Endodermal cell (in vitro differentiated cells): ENCODE data around the gene PARP8. TPM values are rescaled to one million over a fixed set of nuclear protein-coding genes. Genes with fewer than 3 reads are reported as not detected.

ENCODE experiments used
- DNase-seq: peaks from one replicate; pipeline ENCODE4 v3.0.0-alpha.2; 2017
- H3K27ac ChIP-seq: 2 replicates; pipeline ENCODE4 v1.5.1; 2013; ENCODE audit warnings: mild to moderate bottlenecking, low read depth, low read length, moderate library complexity
- H3K27me3 ChIP-seq: 2 replicates; pipeline ENCODE4 v1.6.1; 2013; ENCODE audit warnings: mild to moderate bottlenecking, low read length, moderate library complexity; ENCODE audit not compliant: insufficient read depth, control insufficient read depth, poor library complexity, severe bottlenecking
- H3K36me3 ChIP-seq: 2 replicates; pipeline ENCODE4 v1.7.0; 2013; ENCODE audit warnings: mild to moderate bottlenecking, low read length, moderate library complexity; ENCODE audit not compliant: control insufficient read depth, insufficient read depth
- H3K4me1 ChIP-seq: one replicate; pipeline ENCODE4 v1.7.0; 2013; ENCODE audit warnings: low read length; ENCODE audit not compliant: control insufficient read depth, insufficient read depth
- H3K4me3 ChIP-seq: 2 replicates; pipeline ENCODE4 v1.5.1; 2013; ENCODE audit warnings: mild to moderate bottlenecking, low read length, moderate library complexity
- H3K9ac ChIP-seq: 2 replicates; pipeline ENCODE4 v1.6.1; 2013; ENCODE audit warnings: mild to moderate bottlenecking, low read length, moderate library complexity; ENCODE audit not compliant: poor library complexity, severe bottlenecking; ENCODE audit errors: extremely low read depth
- H3K9me3 ChIP-seq: 2 replicates; pipeline ENCODE4 v1.6.1; 2013; ENCODE audit warnings: mild to moderate bottlenecking, low read length, moderate library complexity; ENCODE audit not compliant: control insufficient read depth
- H3K27ac Mint-ChIP-seq: 2 replicates; pipeline ENCODE4 v1.8.0; 2020; ENCODE audit warnings: mixed read lengths
- H3K27me3 Mint-ChIP-seq: 2 replicates; pipeline ENCODE4 v1.8.0; 2021; ENCODE audit warnings: mild to moderate bottlenecking, mixed read lengths; ENCODE audit not compliant: insufficient read depth
- H3K36me3 Mint-ChIP-seq: 2 replicates; pipeline ENCODE4 v1.8.0; 2020; ENCODE audit warnings: low read depth, mixed read lengths
- H3K4me1 Mint-ChIP-seq: 2 replicates; pipeline ENCODE4 v1.8.0; 2020; ENCODE audit warnings: mixed read lengths
- H3K4me3 Mint-ChIP-seq: 2 replicates; pipeline ENCODE4 v1.8.0; 2020; ENCODE audit warnings: mild to moderate bottlenecking, moderate library complexity, mixed read lengths
- H3K9me3 Mint-ChIP-seq: 2 replicates; pipeline ENCODE4 v1.8.0; 2020; ENCODE audit warnings: mild to moderate bottlenecking, mixed read lengths
- WGBS, 2 experiments: methylation state at CpG; one replicate each; pipeline versions ENCODE4 v1.1.5 to v1.1.7; 2013; ENCODE audit warnings: missing lambda C conversion rate in 2 of 2, mixed read lengths in 1 of 2; ENCODE audit not compliant: insufficient coverage in 1 of 2, insufficient read length in 1 of 2; 5-methylcytosine and 5-hydroxymethylcytosine counted together
- total RNA-seq, 2 donors: library from RNA; stranded (reverse); fragmentation: NEBNext Ultra II Directional in 1 of 2; extraction: Animal tissue kit (Norgen Biotek cat#: 25700) in 1 of 2; gene quantifications; 2 replicates in 1 of 2; 3 replicates in 1 of 2; pipeline ENCODE4 v1.2.1, GENCODE V29; 2021
- TF ChIP-seq, protein P1 (sequence below): fragments of 200-600 bp; sonication (generic); conservative IDR thresholded peaks from 2 replicates; pipeline ENCODE4 v1.5.0; 2021; ENCODE audit warnings: antibody characterized with exemption, mild to moderate bottlenecking

The PARP8 gene
- total RNA-seq, 2 donors from 2014 or later = 18.7 to 19.4 TPM

DNA sequence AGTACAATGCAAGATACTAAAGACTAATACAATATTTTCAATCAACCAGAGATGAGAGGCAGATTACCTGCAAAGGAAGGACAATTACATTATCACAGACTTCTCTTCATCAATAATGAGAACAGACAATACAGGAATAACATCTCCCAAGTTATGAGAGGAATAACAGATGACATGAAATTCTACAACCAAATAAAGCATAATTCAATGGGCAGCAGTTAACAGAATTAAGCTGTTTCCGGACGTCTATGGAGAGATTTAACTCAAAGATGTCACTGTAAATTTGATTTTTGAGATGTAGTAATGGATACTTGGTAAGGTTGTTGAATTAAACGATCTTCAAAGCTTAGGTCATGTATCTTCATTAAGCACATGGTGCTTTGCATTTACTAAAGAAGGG is 19.8 kb upstream of the PARP8 start:
- H3K36me3 ChIP-seq = no peaks in the 10 kb centered on the region
- DNase-seq = no peak
- Mint-ChIP-seq H3K4me1 (peaks cover 5% of the 10 kb centered on the region), H3K27ac (no peak overlapping the region), H3K4me3 (no peak overlapping the region), H3K27me3 (no peaks in the 10 kb centered on the region), H3K36me3 (no peaks in the 10 kb centered on the region), H3K9me3 (no peaks in the 10 kb centered on the region)
- no peak overlapping the region for H3K4me3 ChIP-seq
- H3K27ac ChIP-seq = no peak overlapping the region
- H3K9ac ChIP-seq = no peak overlapping the region
- no peaks in the 10 kb centered on the region for H3K27me3 ChIP-seq
- TF ChIP-seq, protein P1, sequence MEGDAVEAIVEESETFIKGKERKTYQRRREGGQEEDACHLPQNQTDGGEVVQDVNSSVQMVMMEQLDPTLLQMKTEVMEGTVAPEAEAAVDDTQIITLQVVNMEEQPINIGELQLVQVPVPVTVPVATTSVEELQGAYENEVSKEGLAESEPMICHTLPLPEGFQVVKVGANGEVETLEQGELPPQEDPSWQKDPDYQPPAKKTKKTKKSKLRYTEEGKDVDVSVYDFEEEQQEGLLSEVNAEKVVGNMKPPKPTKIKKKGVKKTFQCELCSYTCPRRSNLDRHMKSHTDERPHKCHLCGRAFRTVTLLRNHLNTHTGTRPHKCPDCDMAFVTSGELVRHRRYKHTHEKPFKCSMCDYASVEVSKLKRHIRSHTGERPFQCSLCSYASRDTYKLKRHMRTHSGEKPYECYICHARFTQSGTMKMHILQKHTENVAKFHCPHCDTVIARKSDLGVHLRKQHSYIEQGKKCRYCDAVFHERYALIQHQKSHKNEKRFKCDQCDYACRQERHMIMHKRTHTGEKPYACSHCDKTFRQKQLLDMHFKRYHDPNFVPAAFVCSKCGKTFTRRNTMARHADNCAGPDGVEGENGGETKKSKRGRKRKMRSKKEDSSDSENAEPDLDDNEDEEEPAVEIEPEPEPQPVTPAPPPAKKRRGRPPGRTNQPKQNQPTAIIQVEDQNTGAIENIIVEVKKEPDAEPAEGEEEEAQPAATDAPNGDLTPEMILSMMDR = no peak
- 85 to 89% methylated on average over 3 of the region's 3 CpGs for WGBS, 2 experiments
- no peaks in the 10 kb centered on the region for H3K9me3 ChIP-seq
- H3K4me1 ChIP-seq = no peaks in the 10 kb centered on the region

GRCh38 chr5:50647726-50648125 is 18.7 kb upstream of the PARP8 start:
- H3K27me3 Mint-ChIP-seq = no peaks in the 10 kb centered on the region
- H3K36me3 Mint-ChIP-seq = no peaks in the 10 kb centered on the region
- no peak overlapping the region for H3K4me3 ChIP-seq
- H3K9me3 Mint-ChIP-seq = no peaks in the 10 kb centered on the region
- H3K4me3 Mint-ChIP-seq = no peak overlapping the region
- H3K4me1 Mint-ChIP-seq = peaks cover 5% of the 10 kb centered on the region
- no peak overlapping the region for H3K27ac ChIP-seq
- 59 to 61% methylated on average over 3 of the region's 3 CpGs for WGBS, 2 experiments
- no peaks in the 10 kb centered on the region for H3K9me3 ChIP-seq
- H3K36me3 ChIP-seq = no peaks in the 10 kb centered on the region
- TF ChIP-seq, protein P1 = no peak
- H3K27ac Mint-ChIP-seq = no peak overlapping the region
- H3K4me1 ChIP-seq = no peaks in the 10 kb centered on the region
- H3K9ac ChIP-seq = no peak overlapping the region
- H3K27me3 ChIP-seq = no peaks in the 10 kb centered on the region
- no peak for DNase-seq

GRCh38 chr5:50653946-50654345 is 12.5 kb upstream of the PARP8 start:
- Histone ChIP-seq H3K36me3 (no peaks in the 10 kb centered on the region), H3K27me3 (no peaks in the 10 kb centered on the region), H3K9ac (no peak overlapping the region), H3K4me3 (no peak overlapping the region), H3K4me1 (no peaks in the 10 kb centered on the region), H3K9me3 (no peaks in the 10 kb centered on the region), H3K27ac (no peak overlapping the region)
- 96% methylated on average over 3 of the region's 3 CpGs; no CpG with 5 or more reads in 1 of the 2 experiments for WGBS, 2 experiments
- DNase-seq = no peak
- TF ChIP-seq, protein P1 = no peak
- Mint-ChIP-seq H3K27ac (no peak overlapping the region), H3K4me3 (no peak overlapping the region), H3K27me3 (no peaks in the 10 kb centered on the region), H3K9me3 (no peaks in the 10 kb centered on the region), H3K4me1 (peaks cover 2% of the 10 kb centered on the region), H3K36me3 (no peaks in the 10 kb centered on the region)
